Omental fat pad (tissue), 4 donors: Measurements from ENCODE around the gene P2RY2. TPM values are rescaled to one million over a fixed set of nuclear protein-coding genes. Genes with fewer than 3 reads are reported as not detected.
A peak's percentile ranks its signal among the peaks of the same experiment; 100 is the strongest.

ENCODE experiments used
- ATAC-seq: fragments of 150-250 bp; one replicate; pipeline ENCODE4 v1.9.1; 2016; ENCODE audit warnings: mild to moderate bottlenecking, moderate library complexity; ENCODE audit not compliant: low FRiP score
- DNase-seq: peaks from one replicate; pipeline ENCODE4 v3.0.0-alpha.2; 2019; ENCODE audit warnings: low spot score
- CTCF ChIP-seq, 3 donors: fragments of 450-650 bp; IDR thresholded peaks; one replicate each; pipeline ENCODE4 v1.5.1; 2016 to 2017; ENCODE audit warnings: antibody characterized with exemption in 3 of 3, mild to moderate bottlenecking in 3 of 3, moderate library complexity in 2 of 3
- total RNA-seq, 4 donors: library from RNA; depleted of rRNA; stranded (reverse); fragments of >200 nt; gene quantifications; one replicate each; pipeline ENCODE4 v1.1.0, GENCODE V29; 2016

Gene P2RY2
- total RNA-seq, 4 donors from 2014 or later: 0.47 to 1.1 (median 0.64) TPM

GRCh38 chr11:73174495-73174791 lies 43.6 kb upstream of the P2RY2 start:
- ATAC-seq: no peak
- DNase-seq: no peak
- no peak for TF ChIP-seq CTCF (IDR thresholded peaks at IDR 0.05)

GRCh38 chr11:73175551-73176144 lies 42.4 kb upstream of the P2RY2 start:
- DNase-seq: no peak
- ATAC-seq: no peak
- no peak for TF ChIP-seq CTCF (IDR thresholded peaks at IDR 0.05)

GRCh38 chr11:73176145-73176873 lies 41.8 kb upstream of the P2RY2 start:
- DNase-seq (no peak), ATAC-seq (no peak)
- TF ChIP-seq CTCF (IDR thresholded peaks at IDR 0.05): no peak

DNA sequence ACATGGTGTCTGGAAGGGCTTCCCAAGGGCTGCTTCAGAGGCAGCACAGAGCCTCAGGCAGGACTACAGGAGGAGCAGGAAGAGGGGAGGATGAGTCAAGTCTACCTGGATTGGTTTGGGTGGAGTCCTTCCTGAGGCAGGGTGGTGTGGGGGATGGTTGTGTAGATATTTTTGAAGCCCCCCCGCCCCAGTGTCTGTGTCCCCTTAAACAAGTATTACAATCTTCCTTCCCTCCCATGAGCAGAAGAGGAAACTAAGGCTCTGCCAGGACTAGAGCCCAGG lies 41.3 kb upstream of the P2RY2 start:
- TF ChIP-seq CTCF (IDR thresholded peaks at IDR 0.05): no peak
- ATAC-seq (no peak), DNase-seq (no peak)

- no peak for DNase-seq
- peak; percentile 65 for ATAC-seq
- TF ChIP-seq CTCF (IDR thresholded peaks at IDR 0.05): no peak
Measured at GRCh38 chr11:73177380-73177777, 40.7 kb upstream of the P2RY2 start.

DNA sequence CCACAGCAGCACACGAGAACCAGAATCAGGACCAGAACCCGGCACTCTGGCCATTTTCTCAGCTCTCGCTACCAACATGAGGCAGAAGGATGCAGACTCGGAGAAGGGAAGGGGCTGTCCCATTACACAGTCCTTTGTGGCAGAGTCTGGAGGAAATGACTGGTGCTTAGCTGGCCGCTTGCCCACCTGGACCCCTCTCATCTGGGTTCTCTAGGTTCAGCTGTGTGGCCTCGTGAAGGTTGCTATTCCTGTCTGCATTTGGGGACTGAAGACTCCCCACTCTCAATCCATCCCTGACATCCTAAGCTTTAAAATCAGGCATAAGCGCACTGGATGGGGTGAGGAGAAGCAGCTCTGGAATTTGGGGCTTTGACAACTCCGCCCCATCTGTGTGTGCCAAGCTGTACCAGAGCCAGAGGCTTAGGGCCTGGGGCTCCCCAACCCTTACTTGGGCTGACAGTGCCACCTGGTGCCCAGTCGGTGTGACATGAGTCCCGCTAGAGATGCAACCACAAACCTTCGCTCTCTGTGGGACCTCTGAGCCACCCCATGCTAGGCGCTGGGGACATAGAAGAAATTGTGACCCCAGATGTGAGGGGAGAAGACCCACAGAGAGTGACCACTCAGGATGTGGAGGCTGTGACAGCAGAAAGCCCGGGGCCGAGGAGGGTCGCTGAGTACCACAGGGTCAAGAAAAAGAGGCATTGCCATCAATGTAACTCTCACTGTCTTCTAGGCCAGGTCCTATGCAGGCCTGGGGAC lies 40.1 kb upstream of the P2RY2 start:
- peak in 1 of 3 donors; percentile 54 for TF ChIP-seq CTCF (IDR thresholded peaks at IDR 0.05)
- ATAC-seq: peak; percentile 89
- DNase-seq: peak; percentile 40

- TF ChIP-seq CTCF (IDR thresholded peaks at IDR 0.05): no peak
- ATAC-seq (no peak), DNase-seq (no peak)
Measured at GRCh38 chr11:73178681-73179080, 39.4 kb upstream of the P2RY2 start.
